Stomach (tissue), 9 donors: ENCODE results near the gene GRAP. TPM values are rescaled to one million over a fixed set of nuclear protein-coding genes. Genes with fewer than 3 reads are reported as not detected.
"Not testable (repeated sequence)": the region's sequence is repeated elsewhere in the genome, so short reads cannot be mapped to it uniquely, and the experiment has no call there.

ENCODE experiments used
- DNase-seq, 2 donors: peaks; one replicate each; pipeline versions ENCODE4 v3.0.0 to v3.0.0-alpha.2; 2013 to 2019
- H3K27ac ChIP-seq, 5 donors: fragments of 200-600 bp in 4 of 5; sonication (generic) in 4 of 5; one replicate each; pipeline ENCODE4 v1.5.1; 2013 to 2019; ENCODE audit warnings: mild to moderate bottlenecking in 1 of 5, moderate library complexity in 1 of 5
- H3K27me3 ChIP-seq, 3 donors: fragments of 200-600 bp; sonication (generic); one replicate each; pipeline ENCODE4 v1.5.1; 2017 to 2019; ENCODE audit warnings: mixed run types in 1 of 3
- H3K36me3 ChIP-seq, 4 donors: fragments of 200-600 bp; sonication (generic); 1 replicate in 3 of 4; 2 replicates in 1 of 4; pipeline ENCODE4 v1.5.1; 2016 to 2019
- H3K4me1 ChIP-seq, 4 donors: fragments of 200-600 bp; sonication (generic); one replicate each; pipeline ENCODE4 v1.5.1; 2016 to 2019
- H3K4me3 ChIP-seq, 4 donors: fragments of 200-600 bp; sonication (generic) in 3 of 4; one replicate each; pipeline ENCODE4 v1.5.1; 2016 to 2019; ENCODE audit warnings: mild to moderate bottlenecking in 1 of 4
- H3K9me3 ChIP-seq, 4 donors: fragments of 200-600 bp; sonication (generic); one replicate each; pipeline ENCODE4 v1.5.1; 2016 to 2019
- CTCF ChIP-seq, 7 experiments: fragments of 450-650 bp in 4 of 7; fragments of 200-600 bp in 3 of 7; sonication (generic) in 3 of 7; IDR thresholded peaks; one replicate each; pipeline ENCODE4 v1.5.1; 2016 to 2019; ENCODE audit warnings: antibody characterized with exemption in 7 of 7, control low read depth in 2 of 7, mild to moderate bottlenecking in 1 of 7
- WGBS, 5 donors: extraction: QIAGEN DNeasy Blood & Tissue Kit in 3 of 5; methylation state at CpG; one replicate each; pipeline versions ENCODE4 v1.1.5 to v1.1.7; 2013 to 2018; 5-methylcytosine and 5-hydroxymethylcytosine counted together
- intact Hi-C: fragments of 100-400 bp; cut with DNase I; formaldehyde crosslinking; loops from one replicate; pipeline ENCODE4 v1.15.1; 2023; ENCODE audit warnings: low total_unique reads
- polyA plus RNA-seq, 3 donors: library from polyadenylated mRNA; stranded (reverse); fragments of 200-250 nt; gene quantifications; one replicate each; pipeline ENCODE4 v1.2.3, GENCODE V29; 2013
- total RNA-seq, 5 donors: library from RNA; depleted of rRNA; stranded (reverse); fragments of >200 nt; gene quantifications; one replicate each; pipeline versions ENCODE4 v1.1.0 to v1.2.3, GENCODE V29; 2014 to 2016
- donor health status: healthy with polysubstance abuse.
- donor health status: Bipolar disorder and iron deficiency.
- donor health status: healthy.

Gene GRAP
- total and polyA plus RNA-seq, 8 donors = 0.87 to 92.2 (median 2.9) TPM

GRCh38 chr17:19040350-19040749 is 6.4 kb downstream of the GRAP start:
- no CpG with 5 or more reads among the region's 9 CpGs for WGBS, 5 donors
- H3K27me3 ChIP-seq, H3K27ac ChIP-seq, H3K9me3 ChIP-seq, DNase-seq, H3K36me3 ChIP-seq, intact Hi-C loops, H3K4me3 ChIP-seq, H3K4me1 ChIP-seq: not testable (repeated sequence)

GRCh38 chr17:19038730-19039129 is 8.0 kb downstream of the GRAP start:
- DNase-seq, H3K9me3 ChIP-seq, H3K4me1 ChIP-seq, intact Hi-C loops, H3K4me3 ChIP-seq, H3K36me3 ChIP-seq, H3K27me3 ChIP-seq, H3K27ac ChIP-seq: not testable (repeated sequence)
- no CpG with 5 or more reads among the region's 12 CpGs for WGBS, 5 donors

DNA sequence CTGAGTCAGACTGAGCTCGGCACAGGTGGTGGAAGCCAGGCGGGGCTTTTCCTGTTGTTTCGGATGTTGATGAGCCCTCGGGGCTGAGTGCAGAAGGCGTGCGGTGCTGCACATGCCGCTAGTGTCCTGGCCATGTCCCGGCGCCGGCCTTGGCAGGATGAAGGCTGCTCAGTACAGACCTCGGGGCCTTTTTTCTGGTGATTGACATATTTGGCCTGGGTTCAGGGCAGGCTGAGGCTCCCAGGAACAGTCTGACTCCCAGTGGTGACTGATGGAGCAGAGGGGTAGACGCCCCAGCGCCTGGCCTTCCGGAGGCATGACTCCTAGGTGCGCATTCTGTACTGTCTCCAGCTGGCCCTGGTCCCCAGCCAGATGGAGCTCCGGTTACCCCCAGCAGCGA is 8.8 kb downstream of the GRAP start:
- H3K27ac ChIP-seq, H3K36me3 ChIP-seq, intact Hi-C loops, H3K27me3 ChIP-seq, H3K4me1 ChIP-seq, DNase-seq, H3K9me3 ChIP-seq, H3K4me3 ChIP-seq: not testable (repeated sequence)
- WGBS, 5 donors = no CpG with 5 or more reads among the region's 17 CpGs

- DNase-seq, H3K4me3 ChIP-seq, H3K27ac ChIP-seq, H3K27me3 ChIP-seq, H3K4me1 ChIP-seq, H3K9me3 ChIP-seq, H3K36me3 ChIP-seq, intact Hi-C loops: not testable (repeated sequence)
- no CpG with 5 or more reads among the region's 6 CpGs for WGBS, 5 donors
These were observed 9.2 kb downstream of the GRAP start for GRCh38 chr17:19037547-19037946.

- H3K36me3 ChIP-seq, H3K27ac ChIP-seq, H3K4me3 ChIP-seq, H3K9me3 ChIP-seq, DNase-seq, H3K4me1 ChIP-seq, H3K27me3 ChIP-seq, intact Hi-C loops: not testable (repeated sequence)
- WGBS, 5 donors = no CpG with 5 or more reads among the region's 6 CpGs
These were observed 10.6 kb downstream of the GRAP start for GRCh38 chr17:19036186-19036585.

DNA sequence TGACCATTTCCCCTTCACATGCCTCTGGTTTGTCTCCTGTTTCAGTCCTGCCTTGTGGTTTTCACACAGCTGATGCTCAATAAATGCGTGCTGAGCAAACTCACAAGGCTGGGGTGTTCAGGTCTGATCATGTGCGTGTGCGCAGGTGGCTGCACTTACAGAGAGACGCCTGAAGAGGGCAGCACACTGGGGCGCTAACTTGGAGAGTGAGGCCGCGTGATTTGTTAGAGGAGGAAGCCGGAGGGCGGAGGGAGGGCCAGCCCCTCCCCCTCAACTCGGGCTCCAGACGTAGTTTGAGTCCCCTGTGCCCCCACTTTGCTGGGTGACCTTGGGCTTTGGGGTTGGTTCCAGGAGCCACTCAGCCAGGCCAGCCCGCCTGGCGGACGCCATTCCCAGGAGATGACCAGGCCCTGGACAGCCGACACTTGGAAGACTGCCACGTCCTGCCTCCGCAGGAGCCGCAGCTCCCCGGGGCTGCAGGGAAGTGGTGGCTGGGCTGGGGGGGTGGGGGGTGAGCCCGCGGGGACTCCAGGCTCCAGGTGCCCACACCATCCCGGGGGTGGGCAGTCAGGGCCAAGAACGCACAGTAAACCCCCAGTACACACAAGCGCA is 14.3 kb downstream of the GRAP start:
- 29 to 50% methylated on average over 2 to 3 of the region's 24 CpGs; no CpG with 5 or more reads in 3 of the 5 donors for WGBS, 5 donors
- not testable (repeated sequence) for H3K27me3 ChIP-seq
- H3K27ac ChIP-seq = peak overlapping the region in 1 of 5 donors; percentile 68

GRCh38 chr17:19031729-19032128 is 15.0 kb downstream of the GRAP start:
- H3K4me1 ChIP-seq, intact Hi-C loops, H3K9me3 ChIP-seq, H3K4me3 ChIP-seq, H3K27me3 ChIP-seq, H3K36me3 ChIP-seq: not testable (repeated sequence)
- peak in 1 of 2 donors; percentile 78 for DNase-seq
- peak in 3 of 7 experiments; percentile 24 to 42 (median 35) for TF ChIP-seq CTCF (IDR thresholded peaks at IDR 0.05)
- H3K27ac ChIP-seq = peak overlapping the region in 2 of 5 donors; percentile 17 to 68
- WGBS, 5 donors = no CpG with 5 or more reads among the region's 4 CpGs

More for the DNA sequence above, 14.3 kb downstream of the GRAP start:
- H3K4me3 ChIP-seq, H3K4me1 ChIP-seq, H3K36me3 ChIP-seq, H3K9me3 ChIP-seq, intact Hi-C loops, DNase-seq: not testable (repeated sequence)

DNA sequence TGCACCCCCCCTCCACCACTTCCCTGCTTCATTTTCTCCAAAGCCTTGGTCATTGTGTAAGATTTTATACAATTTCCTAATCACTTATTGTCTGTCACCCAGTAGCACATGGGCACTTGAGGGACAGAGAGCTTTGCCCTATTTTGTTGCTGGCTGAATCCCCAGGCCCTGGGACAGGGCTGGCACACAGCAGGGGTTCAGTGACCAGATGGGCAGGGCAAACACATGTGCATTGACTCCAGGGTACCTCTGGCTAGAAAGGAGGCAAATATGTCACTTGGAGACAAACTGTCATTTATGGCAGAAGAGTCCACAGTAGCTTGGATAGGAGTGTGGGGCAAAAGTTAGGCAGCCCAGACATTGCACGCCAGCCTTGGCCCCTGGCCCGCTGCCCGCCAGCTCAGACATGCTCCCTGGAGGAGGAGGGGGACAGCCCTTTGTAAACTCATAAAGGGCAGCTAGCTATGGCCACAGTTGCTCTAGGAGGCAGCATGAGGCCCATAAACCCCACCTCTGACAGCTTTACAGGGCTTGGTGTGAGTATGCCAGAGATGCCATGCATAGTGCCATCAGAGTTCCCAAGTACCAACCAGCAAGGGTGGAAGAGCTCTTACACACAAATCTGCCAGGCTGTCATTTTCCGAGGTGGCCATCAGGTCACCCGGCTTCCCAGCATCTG is 15.8 kb downstream of the GRAP start:
- DNase-seq, H3K4me1 ChIP-seq, H3K36me3 ChIP-seq, H3K27me3 ChIP-seq, H3K9me3 ChIP-seq, H3K4me3 ChIP-seq, intact Hi-C loops, H3K27ac ChIP-seq: not testable (repeated sequence)
- WGBS, 5 donors = 60 to 89% (median 76%) methylated on average over 1 to 2 of the region's 5 CpGs; no CpG with 5 or more reads in 2 of the 5 donors

DNA sequence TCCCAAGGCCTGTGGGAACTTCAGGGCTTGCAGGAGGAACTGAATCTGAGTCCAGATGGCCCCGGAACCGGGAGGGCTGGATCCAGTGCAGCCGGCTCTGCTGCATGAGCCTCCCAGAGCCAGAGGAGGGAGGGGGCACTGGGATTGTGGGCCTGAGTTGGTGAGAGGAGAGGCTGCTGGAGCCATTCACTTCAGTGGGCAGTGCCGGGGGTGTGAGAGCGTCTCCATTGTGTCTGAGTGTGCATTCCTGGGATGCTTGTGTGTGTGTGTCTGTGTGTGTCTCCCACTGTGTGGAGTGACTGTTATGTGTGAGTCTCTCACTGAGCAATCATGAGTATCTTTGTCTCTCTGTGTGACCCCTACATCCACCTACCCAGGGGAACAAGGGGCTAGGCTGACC is 17.0 kb downstream of the GRAP start:
- H3K27me3 ChIP-seq, intact Hi-C loops, H3K9me3 ChIP-seq, H3K4me3 ChIP-seq, H3K36me3 ChIP-seq, H3K4me1 ChIP-seq, DNase-seq, H3K27ac ChIP-seq: not testable (repeated sequence)
- WGBS, 5 donors = 36 to 60% methylated on average over 1 to 2 of the region's 5 CpGs; no CpG with 5 or more reads in 3 of the 5 donors

GRCh38 chr17:19028671-19029070 is 18.1 kb downstream of the GRAP start:
- H3K9me3 ChIP-seq, H3K4me3 ChIP-seq, H3K27me3 ChIP-seq, DNase-seq, H3K27ac ChIP-seq, intact Hi-C loops, H3K4me1 ChIP-seq, H3K36me3 ChIP-seq: not testable (repeated sequence)
- no CpG with 5 or more reads among the region's 11 CpGs for WGBS, 5 donors
